ENCODE measurements around the gene HMGN1. TPM values are rescaled to one million over a fixed set of nuclear protein-coding genes. Genes with fewer than 3 reads are reported as not detected.

The HMGN1 gene
- total RNA-seq, 1 experiment from 2014 or later, result 469 TPM

DNA sequence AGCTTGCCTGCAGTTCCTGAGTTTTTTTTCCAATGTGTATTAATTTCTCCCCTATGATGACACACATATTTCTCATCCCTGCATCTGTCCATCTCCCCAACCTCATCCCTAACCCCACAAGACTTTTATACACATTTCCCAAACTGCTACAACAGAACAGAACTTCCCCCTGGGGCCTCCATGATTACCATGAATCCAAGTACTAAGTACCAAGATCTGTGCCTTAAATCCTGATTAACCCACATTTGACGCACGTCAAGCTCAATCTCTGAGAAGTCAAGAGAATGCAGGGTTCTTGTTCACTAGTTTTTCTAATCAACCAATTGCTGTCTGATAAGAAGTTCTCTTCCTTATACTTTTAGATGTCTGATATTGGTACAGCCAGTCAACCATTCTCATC, 9.7 kb downstream of the HMGN1 start:
- Mint-ChIP-seq H3K4me3 (no peak overlapping the region), H3K36me3 (peaks cover 29% of the 10 kb centered on the region), H3K4me1 (peaks cover 4% of the 10 kb centered on the region; the same call in 1 of the 2 replicates), H3K9me3 (no peaks in the 10 kb centered on the region), H3K27ac (peak overlapping the region; percentile 33; the same call in 1 of the 2 replicates), H3K27me3 (ENCODE audit: low read depth) (no peaks in the 10 kb centered on the region)
- TF ChIP-seq, protein P1, sequence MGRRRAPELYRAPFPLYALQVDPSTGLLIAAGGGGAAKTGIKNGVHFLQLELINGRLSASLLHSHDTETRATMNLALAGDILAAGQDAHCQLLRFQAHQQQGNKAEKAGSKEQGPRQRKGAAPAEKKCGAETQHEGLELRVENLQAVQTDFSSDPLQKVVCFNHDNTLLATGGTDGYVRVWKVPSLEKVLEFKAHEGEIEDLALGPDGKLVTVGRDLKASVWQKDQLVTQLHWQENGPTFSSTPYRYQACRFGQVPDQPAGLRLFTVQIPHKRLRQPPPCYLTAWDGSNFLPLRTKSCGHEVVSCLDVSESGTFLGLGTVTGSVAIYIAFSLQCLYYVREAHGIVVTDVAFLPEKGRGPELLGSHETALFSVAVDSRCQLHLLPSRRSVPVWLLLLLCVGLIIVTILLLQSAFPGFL (CRISPR knock-in tag; IDR thresholded peaks at IDR 0.05; ENCODE audit: borderline replicate concordance), result no peak
- no peak for TF ChIP-seq FOXK1 (CRISPR knock-in tag; IDR thresholded peaks at IDR 0.05)
- no peak for TF ChIP-seq CBFB (CRISPR knock-in tag; IDR thresholded peaks at IDR 0.05; ENCODE audit: low read depth)
- TF ChIP-seq OVOL2 (CRISPR knock-in tag; IDR thresholded peaks at IDR 0.05; ENCODE audit: borderline replicate concordance), result no peak
- no peak for TF ChIP-seq HMGA2 (CRISPR knock-in tag; IDR thresholded peaks at IDR 0.05)
- TF ChIP-seq TP53 (CRISPR knock-in tag; IDR thresholded peaks at IDR 0.05), result no peak
- TF ChIP-seq JAZF1 (CRISPR knock-in tag; IDR thresholded peaks at IDR 0.05), result no peak
- TF ChIP-seq, protein P2, sequence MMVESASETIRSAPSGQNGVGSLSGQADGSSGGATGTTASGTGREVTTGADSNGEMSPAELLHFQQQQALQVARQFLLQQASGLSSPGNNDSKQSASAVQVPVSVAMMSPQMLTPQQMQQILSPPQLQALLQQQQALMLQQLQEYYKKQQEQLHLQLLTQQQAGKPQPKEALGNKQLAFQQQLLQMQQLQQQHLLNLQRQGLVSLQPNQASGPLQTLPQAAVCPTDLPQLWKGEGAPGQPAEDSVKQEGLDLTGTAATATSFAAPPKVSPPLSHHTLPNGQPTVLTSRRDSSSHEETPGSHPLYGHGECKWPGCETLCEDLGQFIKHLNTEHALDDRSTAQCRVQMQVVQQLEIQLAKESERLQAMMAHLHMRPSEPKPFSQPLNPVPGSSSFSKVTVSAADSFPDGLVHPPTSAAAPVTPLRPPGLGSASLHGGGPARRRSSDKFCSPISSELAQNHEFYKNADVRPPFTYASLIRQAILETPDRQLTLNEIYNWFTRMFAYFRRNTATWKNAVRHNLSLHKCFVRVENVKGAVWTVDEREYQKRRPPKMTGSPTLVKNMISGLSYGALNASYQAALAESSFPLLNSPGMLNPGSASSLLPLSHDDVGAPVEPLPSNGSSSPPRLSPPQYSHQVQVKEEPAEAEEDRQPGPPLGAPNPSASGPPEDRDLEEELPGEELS (CRISPR knock-in tag; IDR thresholded peaks at IDR 0.05), result no peak
- TF ChIP-seq, protein P3, sequence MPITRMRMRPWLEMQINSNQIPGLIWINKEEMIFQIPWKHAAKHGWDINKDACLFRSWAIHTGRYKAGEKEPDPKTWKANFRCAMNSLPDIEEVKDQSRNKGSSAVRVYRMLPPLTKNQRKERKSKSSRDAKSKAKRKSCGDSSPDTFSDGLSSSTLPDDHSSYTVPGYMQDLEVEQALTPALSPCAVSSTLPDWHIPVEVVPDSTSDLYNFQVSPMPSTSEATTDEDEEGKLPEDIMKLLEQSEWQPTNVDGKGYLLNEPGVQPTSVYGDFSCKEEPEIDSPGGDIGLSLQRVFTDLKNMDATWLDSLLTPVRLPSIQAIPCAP (CRISPR knock-in tag; IDR thresholded peaks at IDR 0.05), result no peak
- TF ChIP-seq ZNF396 (CRISPR knock-in tag; IDR thresholded peaks at IDR 0.05; ENCODE audit: borderline replicate concordance), result no peak
- TF ChIP-seq, protein P4, sequence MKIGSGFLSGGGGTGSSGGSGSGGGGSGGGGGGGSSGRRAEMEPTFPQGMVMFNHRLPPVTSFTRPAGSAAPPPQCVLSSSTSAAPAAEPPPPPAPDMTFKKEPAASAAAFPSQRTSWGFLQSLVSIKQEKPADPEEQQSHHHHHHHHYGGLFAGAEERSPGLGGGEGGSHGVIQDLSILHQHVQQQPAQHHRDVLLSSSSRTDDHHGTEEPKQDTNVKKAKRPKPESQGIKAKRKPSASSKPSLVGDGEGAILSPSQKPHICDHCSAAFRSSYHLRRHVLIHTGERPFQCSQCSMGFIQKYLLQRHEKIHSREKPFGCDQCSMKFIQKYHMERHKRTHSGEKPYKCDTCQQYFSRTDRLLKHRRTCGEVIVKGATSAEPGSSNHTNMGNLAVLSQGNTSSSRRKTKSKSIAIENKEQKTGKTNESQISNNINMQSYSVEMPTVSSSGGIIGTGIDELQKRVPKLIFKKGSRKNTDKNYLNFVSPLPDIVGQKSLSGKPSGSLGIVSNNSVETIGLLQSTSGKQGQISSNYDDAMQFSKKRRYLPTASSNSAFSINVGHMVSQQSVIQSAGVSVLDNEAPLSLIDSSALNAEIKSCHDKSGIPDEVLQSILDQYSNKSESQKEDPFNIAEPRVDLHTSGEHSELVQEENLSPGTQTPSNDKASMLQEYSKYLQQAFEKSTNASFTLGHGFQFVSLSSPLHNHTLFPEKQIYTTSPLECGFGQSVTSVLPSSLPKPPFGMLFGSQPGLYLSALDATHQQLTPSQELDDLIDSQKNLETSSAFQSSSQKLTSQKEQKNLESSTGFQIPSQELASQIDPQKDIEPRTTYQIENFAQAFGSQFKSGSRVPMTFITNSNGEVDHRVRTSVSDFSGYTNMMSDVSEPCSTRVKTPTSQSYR (CRISPR knock-in tag; IDR thresholded peaks at IDR 0.05), result no peak
- no peak for TF ChIP-seq ZNF671 (CRISPR knock-in tag; IDR thresholded peaks at IDR 0.05)
- no peak for DNase-seq (ENCODE audit: low spot score)
- ChIA-PET CTCF (interaction anchor here (0.6 kb wide), 1 partner anchor 48 kb away, joined by 3 read pairs; no protein-coding TSS in a partner anchor), POLR2A (no interaction called here)
- ATAC-seq, result no peak

DNA sequence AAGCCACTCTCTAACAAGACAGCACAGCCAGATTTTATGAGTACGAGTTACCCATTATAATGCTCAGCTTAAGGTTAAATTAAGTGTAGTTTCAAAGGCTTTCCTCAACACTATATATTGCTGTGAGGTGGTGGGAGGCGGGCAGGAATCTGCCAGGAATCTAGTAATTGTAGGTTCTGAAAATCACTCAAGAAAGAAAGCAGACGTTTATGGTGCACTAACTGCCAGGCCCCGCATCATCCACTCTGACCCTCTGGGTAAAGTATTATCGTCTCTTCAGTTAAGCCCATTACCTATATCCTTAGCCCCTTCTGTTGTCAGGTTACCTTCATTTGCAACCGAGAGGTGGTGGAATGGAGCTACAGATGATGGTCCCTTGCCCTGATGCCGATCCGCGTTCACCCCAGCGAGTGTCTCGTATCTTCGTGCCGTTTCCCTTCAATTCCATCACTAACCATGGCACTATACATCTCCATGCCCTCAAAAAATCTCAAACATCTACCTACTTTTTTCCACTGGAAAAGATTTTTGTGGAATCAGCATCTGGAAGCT, 12.4 kb downstream of the HMGN1 start:
- DNase-seq (ENCODE audit: low spot score) (no peak), ATAC-seq (peak; percentile 22; the same call in 1 of the 2 replicates)
- Mint-ChIP-seq H3K27me3 (ENCODE audit: low read depth) (no peaks in the 10 kb centered on the region), H3K4me1 (peaks cover 10% of the 10 kb centered on the region), H3K4me3 (no peak overlapping the region), H3K27ac (no peak overlapping the region), H3K9me3 (no peaks in the 10 kb centered on the region), H3K36me3 (peaks cover 4% of the 10 kb centered on the region)
- ChIA-PET CTCF (no interaction called here), POLR2A (no interaction called here)
- TF ChIP-seq, protein P5, sequence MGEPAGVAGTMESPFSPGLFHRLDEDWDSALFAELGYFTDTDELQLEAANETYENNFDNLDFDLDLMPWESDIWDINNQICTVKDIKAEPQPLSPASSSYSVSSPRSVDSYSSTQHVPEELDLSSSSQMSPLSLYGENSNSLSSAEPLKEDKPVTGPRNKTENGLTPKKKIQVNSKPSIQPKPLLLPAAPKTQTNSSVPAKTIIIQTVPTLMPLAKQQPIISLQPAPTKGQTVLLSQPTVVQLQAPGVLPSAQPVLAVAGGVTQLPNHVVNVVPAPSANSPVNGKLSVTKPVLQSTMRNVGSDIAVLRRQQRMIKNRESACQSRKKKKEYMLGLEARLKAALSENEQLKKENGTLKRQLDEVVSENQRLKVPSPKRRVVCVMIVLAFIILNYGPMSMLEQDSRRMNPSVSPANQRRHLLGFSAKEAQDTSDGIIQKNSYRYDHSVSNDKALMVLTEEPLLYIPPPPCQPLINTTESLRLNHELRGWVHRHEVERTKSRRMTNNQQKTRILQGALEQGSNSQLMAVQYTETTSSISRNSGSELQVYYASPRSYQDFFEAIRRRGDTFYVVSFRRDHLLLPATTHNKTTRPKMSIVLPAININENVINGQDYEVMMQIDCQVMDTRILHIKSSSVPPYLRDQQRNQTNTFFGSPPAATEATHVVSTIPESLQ (CRISPR knock-in tag; IDR thresholded peaks at IDR 0.05), result no peak
- TF ChIP-seq TEAD4 (CRISPR knock-in tag; IDR thresholded peaks at IDR 0.05), result no peak
- TF ChIP-seq TCF7 (CRISPR knock-in tag; IDR thresholded peaks at IDR 0.05; ENCODE audit: low read depth), result no peak
- TF ChIP-seq, protein P6, sequence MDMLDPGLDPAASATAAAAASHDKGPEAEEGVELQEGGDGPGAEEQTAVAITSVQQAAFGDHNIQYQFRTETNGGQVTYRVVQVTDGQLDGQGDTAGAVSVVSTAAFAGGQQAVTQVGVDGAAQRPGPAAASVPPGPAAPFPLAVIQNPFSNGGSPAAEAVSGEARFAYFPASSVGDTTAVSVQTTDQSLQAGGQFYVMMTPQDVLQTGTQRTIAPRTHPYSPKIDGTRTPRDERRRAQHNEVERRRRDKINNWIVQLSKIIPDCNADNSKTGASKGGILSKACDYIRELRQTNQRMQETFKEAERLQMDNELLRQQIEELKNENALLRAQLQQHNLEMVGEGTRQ (CRISPR knock-in tag; IDR thresholded peaks at IDR 0.05), result no peak
- TF ChIP-seq, protein P7, sequence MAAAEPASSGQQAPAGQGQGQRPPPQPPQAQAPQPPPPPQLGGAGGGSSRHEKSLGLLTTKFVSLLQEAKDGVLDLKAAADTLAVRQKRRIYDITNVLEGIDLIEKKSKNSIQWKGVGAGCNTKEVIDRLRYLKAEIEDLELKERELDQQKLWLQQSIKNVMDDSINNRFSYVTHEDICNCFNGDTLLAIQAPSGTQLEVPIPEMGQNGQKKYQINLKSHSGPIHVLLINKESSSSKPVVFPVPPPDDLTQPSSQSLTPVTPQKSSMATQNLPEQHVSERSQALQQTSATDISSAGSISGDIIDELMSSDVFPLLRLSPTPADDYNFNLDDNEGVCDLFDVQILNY (CRISPR knock-in tag; IDR thresholded peaks at IDR 0.05), result no peak
- TF ChIP-seq, protein P3 (CRISPR knock-in tag; IDR thresholded peaks at IDR 0.05), result no peak
- no peak for TF ChIP-seq KAT7 (CRISPR knock-in tag; IDR thresholded peaks at IDR 0.05; ENCODE audit: borderline replicate concordance)
- TF ChIP-seq ESRRA (CRISPR knock-in tag; IDR thresholded peaks at IDR 0.05; ENCODE audit: borderline replicate concordance), result no peak
- no peak for TF ChIP-seq CREB1 (CRISPR knock-in tag; IDR thresholded peaks at IDR 0.05)
- no peak for TF ChIP-seq GABPB1 (CRISPR knock-in tag; IDR thresholded peaks at IDR 0.05)
